Mesenchymal stem cell (in vitro differentiated cells and primary cell): ENCODE results near the gene CDH23.
A peak's percentile ranks its signal among the peaks of the same experiment; 100 is the strongest.

ENCODE experiments used
- DNase-seq: peaks from one replicate; pipeline ENCODE4 v3.0.0-alpha.2; 2013
- H2AFZ ChIP-seq: one replicate; pipeline ENCODE4 v1.6.1; 2013; ENCODE audit warnings: low read depth, mild to moderate bottlenecking, control low read depth, inconsistent platforms, low read length, moderate library complexity
- H2AK5ac ChIP-seq: 2 replicates; pipeline ENCODE4 v1.6.1; 2013; ENCODE audit warnings: low read length, moderate library complexity, mild to moderate bottlenecking, inconsistent platforms; ENCODE audit not compliant: severe bottlenecking
- H2BK120ac ChIP-seq: one replicate; pipeline ENCODE4 v1.6.1; 2013; ENCODE audit warnings: low read depth, mild to moderate bottlenecking, inconsistent platforms, low read length, moderate library complexity
- H2BK12ac ChIP-seq, 2 experiments: one replicate each; pipeline ENCODE4 v1.6.1; 2013; ENCODE audit warnings: inconsistent platforms in 2 of 2, low read length in 2 of 2, mild to moderate bottlenecking in 2 of 2, moderate library complexity in 2 of 2, control low read depth in 1 of 2
- H2BK15ac ChIP-seq: one replicate; pipeline ENCODE4 v1.6.1; 2013; ENCODE audit warnings: mild to moderate bottlenecking, low read depth, inconsistent platforms; ENCODE audit not compliant: poor library complexity, severe bottlenecking
- H2BK5ac ChIP-seq: 2 replicates; pipeline ENCODE4 v1.6.1; 2013; ENCODE audit warnings: low read depth, mild to moderate bottlenecking, low read length, control low read depth, inconsistent platforms; ENCODE audit not compliant: poor library complexity, severe bottlenecking
- H3K14ac ChIP-seq, 2 experiments: one replicate each; pipeline ENCODE4 v1.6.1; 2013; ENCODE audit warnings: inconsistent platforms in 2 of 2, low read length in 2 of 2, control low read depth in 1 of 2, mild to moderate bottlenecking in 1 of 2, moderate library complexity in 1 of 2
- H3K18ac ChIP-seq, 2 experiments: one replicate each; pipeline ENCODE4 v1.6.1; 2013; ENCODE audit warnings: inconsistent platforms in 2 of 2, low read length in 2 of 2, control low read depth in 1 of 2, low read depth in 1 of 2, mild to moderate bottlenecking in 1 of 2
- H3K23ac ChIP-seq, 2 experiments: one replicate each; pipeline ENCODE4 v1.6.1; 2013; ENCODE audit warnings: inconsistent platforms in 2 of 2, low read length in 2 of 2, mild to moderate bottlenecking in 2 of 2, moderate library complexity in 2 of 2, control low read depth in 1 of 2
- H3K27ac ChIP-seq: 2 replicates; pipeline ENCODE4 v1.5.1; 2013; ENCODE audit warnings: mild to moderate bottlenecking, moderate library complexity, low read length, control low read depth, inconsistent platforms; ENCODE audit not compliant: poor library complexity, severe bottlenecking
- H3K27me3 ChIP-seq, 2 experiments: 2 replicates each; pipeline versions ENCODE4 v1.6.1 to v1.7.0; 2013; ENCODE audit warnings: low read length in 2 of 2, mild to moderate bottlenecking in 2 of 2, moderate library complexity in 2 of 2, control low read depth in 1 of 2, inconsistent platforms in 1 of 2; ENCODE audit not compliant: control insufficient read depth in 1 of 2, insufficient read depth in 1 of 2
- H3K36me3 ChIP-seq, 2 experiments: 2 replicates each; pipeline versions ENCODE4 v1.6.1 to v1.7.0; 2013; ENCODE audit warnings: low read length in 2 of 2, control low read depth in 1 of 2, inconsistent platforms in 1 of 2, low read depth in 1 of 2, mild to moderate bottlenecking in 1 of 2; ENCODE audit not compliant: insufficient read depth in 2 of 2, control insufficient read depth in 1 of 2
- H3K4ac ChIP-seq, 2 experiments: one replicate each; pipeline ENCODE4 v1.6.1; 2013; ENCODE audit warnings: inconsistent platforms in 2 of 2, low read length in 2 of 2, mild to moderate bottlenecking in 2 of 2, moderate library complexity in 2 of 2, control low read depth in 1 of 2, low read depth in 1 of 2
- H3K4me1 ChIP-seq: 2 replicates; pipeline ENCODE4 v1.6.1; 2013; ENCODE audit warnings: low read depth, low read length, control low read depth; ENCODE audit not compliant: control insufficient read depth, insufficient read depth
- H3K4me2 ChIP-seq: 2 replicates; pipeline ENCODE4 v1.6.1; 2013; ENCODE audit warnings: low read length, mild to moderate bottlenecking, inconsistent platforms; ENCODE audit not compliant: poor library complexity, severe bottlenecking
- H3K4me3 ChIP-seq, 2 experiments: 2 replicates each; pipeline versions ENCODE4 v1.5.1 to v1.7.0; 2013; ENCODE audit warnings: low read length in 2 of 2, mild to moderate bottlenecking in 2 of 2, control low read depth in 1 of 2, low read depth in 1 of 2; ENCODE audit not compliant: insufficient read depth in 1 of 2
- H3K79me1 ChIP-seq: replicated peaks from 2 replicates; pipeline ENCODE4 v1.6.1; 2013; ENCODE audit warnings: mild to moderate bottlenecking, control low read depth, low read length, inconsistent platforms; ENCODE audit not compliant: poor library complexity, severe bottlenecking
- H3K9ac ChIP-seq: 2 replicates; pipeline ENCODE4 v1.7.0; 2013; ENCODE audit warnings: mild to moderate bottlenecking, low read length, moderate library complexity
- H3K9me3 ChIP-seq: 2 replicates; pipeline ENCODE4 v1.7.0; 2013; ENCODE audit warnings: mild to moderate bottlenecking, low read length; ENCODE audit not compliant: control insufficient read depth
- H4K8ac ChIP-seq: one replicate; pipeline ENCODE4 v1.6.1; 2013; ENCODE audit warnings: inconsistent platforms, mild to moderate bottlenecking, low read length, moderate library complexity
- H4K91ac ChIP-seq: one replicate; pipeline ENCODE4 v1.6.1; 2013; ENCODE audit warnings: mild to moderate bottlenecking, low read length, inconsistent platforms
- WGBS: methylation state at CpG from one replicate; pipeline ENCODE4 v1.1.7; 2013; ENCODE audit warnings: mixed read lengths; 5-methylcytosine and 5-hydroxymethylcytosine counted together

The CDH23 gene

GRCh38 chr10:71436268-71437125 is 39.8 kb downstream of the CDH23 start:
- Histone ChIP-seq H4K91ac (no peak overlapping the region), H3K4me1 (no peaks in the 10 kb centered on the region), H3K18ac (no peak overlapping the region), H2BK15ac (no peak overlapping the region), H3K27me3 (peaks cover 39 to 66% of the 10 kb centered on the region in 2 experiments), H3K4me2 (no peak overlapping the region), H3K9me3 (no peaks in the 10 kb centered on the region), H3K4me3 (no peak overlapping the region), H2BK5ac (no peak overlapping the region), H2AK5ac (no peak overlapping the region), H3K27ac (no peak overlapping the region), H2BK12ac (no peak overlapping the region), H3K9ac (no peak overlapping the region), H3K36me3 (no peaks in the 10 kb centered on the region), H4K8ac (no peak overlapping the region), H2AFZ (no peak overlapping the region), H2BK120ac (no peak overlapping the region), H3K79me1 (no peaks in the 10 kb centered on the region), H3K23ac (peak overlapping the region in 1 of 2 experiments; percentile 27), H3K14ac (no peak overlapping the region), H3K4ac (no peak overlapping the region)
- no peak for DNase-seq
- WGBS, result 86% methylated on average over 9 of the region's 11 CpGs

DNA sequence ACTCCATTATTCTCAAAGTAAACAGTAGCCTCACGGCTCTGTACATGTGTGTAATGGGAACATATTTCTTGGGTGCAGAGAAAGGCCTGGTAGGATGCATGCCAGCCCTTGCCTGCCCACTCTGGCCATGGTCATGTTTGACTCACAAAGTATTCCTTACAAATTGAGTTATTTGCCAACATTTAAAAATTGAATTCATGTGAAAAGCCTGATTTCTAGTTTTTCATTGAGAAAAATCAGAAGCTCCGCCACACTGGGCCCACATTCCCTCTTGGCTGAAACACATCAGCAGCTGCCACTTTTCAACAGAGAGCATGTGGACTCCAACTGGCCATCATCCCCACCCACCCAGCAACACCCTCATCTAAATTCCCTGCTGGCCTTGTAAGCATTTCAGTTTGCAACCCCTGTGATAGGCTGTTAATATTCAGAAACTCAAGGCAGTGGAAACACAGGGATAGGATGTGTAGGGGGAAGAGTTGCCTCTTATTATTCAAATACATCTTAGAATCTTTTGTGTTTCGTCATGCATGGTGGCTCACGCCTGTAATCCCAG is 40.9 kb downstream of the CDH23 start:
- no peak overlapping the region for H2BK120ac ChIP-seq
- no peak overlapping the region for H3K9ac ChIP-seq
- no peak overlapping the region for H4K91ac ChIP-seq
- H2BK15ac ChIP-seq, result no peak overlapping the region
- H3K9me3 ChIP-seq, result no peaks in the 10 kb centered on the region
- no peak overlapping the region for H2BK5ac ChIP-seq
- no peaks in the 10 kb centered on the region for H3K79me1 ChIP-seq
- H3K18ac ChIP-seq, result no peak overlapping the region
- H3K4ac ChIP-seq, result no peak overlapping the region
- no peak overlapping the region for H3K4me2 ChIP-seq
- H4K8ac ChIP-seq, result no peak overlapping the region
- H2AFZ ChIP-seq, result no peak overlapping the region
- H3K27ac ChIP-seq, result no peak overlapping the region
- 87% methylated on average over 4 of the region's 4 CpGs for WGBS
- no peak overlapping the region for H2BK12ac ChIP-seq
- H2AK5ac ChIP-seq, result no peak overlapping the region
- H3K23ac ChIP-seq, result no peak overlapping the region
- no peak for DNase-seq
- H3K4me1 ChIP-seq, result no peaks in the 10 kb centered on the region
- no peaks in the 10 kb centered on the region for H3K36me3 ChIP-seq
- H3K27me3 ChIP-seq, result peaks cover 35 to 62% of the 10 kb centered on the region in 2 experiments
- H3K14ac ChIP-seq, result no peak overlapping the region
- no peak overlapping the region for H3K4me3 ChIP-seq

- no peak overlapping the region for H3K9ac ChIP-seq
- no peak for DNase-seq
- 90% methylated on average over 2 of the region's 3 CpGs for WGBS
Observed at GRCh38 chr10:71438761-71439160, 42.0 kb downstream of the CDH23 start.

DNA sequence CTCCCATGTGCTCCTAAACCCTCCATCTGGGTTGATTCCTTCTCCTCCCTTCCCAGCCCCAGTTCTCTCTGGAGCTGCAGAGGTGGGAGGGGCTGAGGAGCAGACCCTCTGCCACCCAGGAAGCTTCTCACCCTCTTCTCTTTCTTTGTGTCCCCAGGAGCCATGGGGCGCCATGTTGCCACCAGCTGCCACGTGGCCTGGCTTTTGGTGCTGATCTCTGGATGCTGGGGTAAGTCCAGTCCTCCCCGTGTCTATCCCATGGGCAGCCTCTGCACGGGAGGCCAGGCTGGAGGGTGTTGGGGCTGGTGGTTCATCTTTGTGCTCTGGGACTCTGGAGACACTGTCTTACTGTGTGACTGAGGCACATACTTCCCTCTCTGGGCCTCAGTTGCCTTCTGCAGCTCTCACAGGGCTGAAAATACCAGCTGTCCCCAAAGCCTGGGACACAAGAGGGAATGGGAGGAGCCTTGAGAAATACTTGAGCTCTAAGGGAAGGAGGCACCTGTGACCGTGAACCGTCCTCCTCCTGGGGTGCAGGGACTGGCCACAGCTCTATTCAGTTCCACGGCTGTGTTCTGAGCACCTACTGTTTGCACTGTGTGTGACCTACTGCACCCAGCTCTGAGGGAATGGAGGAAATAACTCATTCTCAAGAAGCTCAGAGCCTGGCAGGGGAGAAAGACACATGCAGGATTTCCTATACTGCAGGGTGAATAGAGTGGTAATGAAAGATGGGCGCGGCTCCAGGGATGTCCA is 43.1 kb downstream of the CDH23 start:
- H3K27me3 ChIP-seq, result peaks cover 32 to 65% of the 10 kb centered on the region in 2 experiments
- no peak for DNase-seq
- H3K4ac ChIP-seq, result no peak overlapping the region
- H2BK120ac ChIP-seq, result no peak overlapping the region
- WGBS, result 68% methylated on average over 9 of the region's 9 CpGs
- no peaks in the 10 kb centered on the region for H3K36me3 ChIP-seq
- no peak overlapping the region for H3K4me3 ChIP-seq
- H2BK5ac ChIP-seq, result no peak overlapping the region
- H2AFZ ChIP-seq, result no peak overlapping the region
- no peak overlapping the region for H3K14ac ChIP-seq
- H3K4me2 ChIP-seq, result no peak overlapping the region
- no peaks in the 10 kb centered on the region for H3K79me1 ChIP-seq
- no peaks in the 10 kb centered on the region for H3K9me3 ChIP-seq
- H2AK5ac ChIP-seq, result no peak overlapping the region
- H3K9ac ChIP-seq, result no peak overlapping the region
- H2BK15ac ChIP-seq, result no peak overlapping the region
- no peaks in the 10 kb centered on the region for H3K4me1 ChIP-seq
- H2BK12ac ChIP-seq, result no peak overlapping the region
- H3K18ac ChIP-seq, result no peak overlapping the region
- H3K23ac ChIP-seq, result no peak overlapping the region
- H4K91ac ChIP-seq, result no peak overlapping the region
- H3K27ac ChIP-seq, result no peak overlapping the region
- no peak overlapping the region for H4K8ac ChIP-seq

More at GRCh38 chr10:71438761-71439160, 42.0 kb downstream of the CDH23 start:
- Histone ChIP-seq H3K4ac (no peak overlapping the region), H3K23ac (no peak overlapping the region), H4K91ac (no peak overlapping the region), H3K14ac (no peak overlapping the region), H3K79me1 (no peaks in the 10 kb centered on the region), H2BK15ac (no peak overlapping the region), H3K27ac (no peak overlapping the region), H3K4me2 (no peak overlapping the region), H4K8ac (no peak overlapping the region), H2BK5ac (no peak overlapping the region), H3K4me1 (no peaks in the 10 kb centered on the region), H2BK12ac (no peak overlapping the region), H2AK5ac (no peak overlapping the region), H3K18ac (no peak overlapping the region), H2BK120ac (no peak overlapping the region), H3K4me3 (no peak overlapping the region), H3K36me3 (no peaks in the 10 kb centered on the region), H3K9me3 (no peaks in the 10 kb centered on the region), H2AFZ (no peak overlapping the region), H3K27me3 (peaks cover 24 to 64% of the 10 kb centered on the region in 2 experiments)
